B cell (primary cell): ENCODE measurements around the gene ARPIN. TPM values are rescaled to one million over a fixed set of nuclear protein-coding genes. Genes with fewer than 3 reads are reported as not detected.
A peak's percentile ranks its signal among the peaks of the same experiment; 100 is the strongest.

ENCODE experiments used
- ATAC-seq: fragments of 200-7000 bp; cut with Tn5 transposase; one replicate; pipeline ENCODE4 v1.10.0; 2021; ENCODE audit warnings: low read depth, mild to moderate bottlenecking, moderate number of reproducible peaks, moderate library complexity
- CTCF ChIA-PET: fragments of 350-600 bp; sonication (Branson Sonifier 250); formaldehyde crosslinking; loops from one replicate; lab custom pipeline; 2021; ENCODE audit warnings: antibody characterized with exemption, inconsistent platforms; lab: Charles Lee
- POLR2A ChIA-PET: fragments of 350-600 bp; sonication (Branson Sonifier 250); formaldehyde crosslinking; loops from one replicate; lab custom pipeline; 2021; ENCODE audit warnings: antibody characterized with exemption; lab: Charles Lee
- DNase-seq: peaks from one replicate; pipeline ENCODE4 v3.0.0; 2013
- H2AFZ ChIP-seq: 2 replicates; pipeline ENCODE4 v1.6.1; 2012; ENCODE audit warnings: mild to moderate bottlenecking, low read depth, low read length; ENCODE audit not compliant: insufficient read depth, poor library complexity, severe bottlenecking
- H3K27ac ChIP-seq, 2 donors: 1 replicate in 1 of 2; 2 replicates in 1 of 2; pipeline ENCODE4 v1.5.1; 2012 to 2013; ENCODE audit warnings: low read length in 2 of 2, mild to moderate bottlenecking in 2 of 2, moderate library complexity in 1 of 2
- H3K27me3 ChIP-seq, 4 experiments: fragments of 200-600 bp in 1 of 4; sonication (generic) in 1 of 4; replicated peaks in 1 of 4; 1 replicate in 2 of 4; 2 replicates in 2 of 4; pipeline versions ENCODE4 v1.6.1 to v1.7.0; 2013 to 2016; ENCODE audit warnings: low read length in 3 of 4, mild to moderate bottlenecking in 2 of 4, mixed read lengths in 1 of 4, moderate library complexity in 1 of 4; ENCODE audit not compliant: insufficient read depth in 4 of 4, control insufficient read depth in 3 of 4; ENCODE audit errors: control extremely low read depth in 1 of 4
- H3K36me3 ChIP-seq, 2 experiments: replicated peaks in 1 of 2; 1 replicate in 1 of 2; 2 replicates in 1 of 2; pipeline versions ENCODE4 v1.6.1 to v1.7.1; 2013; ENCODE audit warnings: low read length in 1 of 2; ENCODE audit not compliant: insufficient read depth in 2 of 2, control insufficient read depth in 1 of 2; ENCODE audit errors: control extremely low read depth in 1 of 2, extremely low read depth in 1 of 2
- H3K4me1 ChIP-seq, 2 donors: fragments of 200-600 bp in 1 of 2; sonication (generic) in 1 of 2; 1 replicate in 1 of 2; 2 replicates in 1 of 2; pipeline versions ENCODE4 v1.5.1 to v1.6.1; 2013 to 2017; ENCODE audit warnings: low read length in 2 of 2; ENCODE audit not compliant: control insufficient read depth in 2 of 2, insufficient read depth in 2 of 2
- H3K4me2 ChIP-seq: replicated peaks from 2 replicates; pipeline ENCODE3; 2012; ENCODE audit warnings: mild to moderate bottlenecking, low read depth, low read length; ENCODE audit not compliant: poor library complexity, severe bottlenecking
- H3K4me3 ChIP-seq, 5 experiments: fragments of 200-600 bp in 1 of 5; sonication (generic) in 1 of 5; 1 replicate in 3 of 5; 2 replicates in 2 of 5; pipeline versions ENCODE4 v1.5.1 to v1.7.0; 2011 to 2016; ENCODE audit warnings: low read length in 4 of 5, mild to moderate bottlenecking in 4 of 5, low read depth in 2 of 5, control low read depth in 1 of 5, moderate library complexity in 1 of 5; ENCODE audit not compliant: insufficient read depth in 1 of 5; ENCODE audit errors: control extremely low read depth in 1 of 5, extremely low read depth in 1 of 5
- H3K79me2 ChIP-seq: fragments of 200-600 bp; sonication (generic); one replicate; pipeline ENCODE4 v1.6.0; 2016; ENCODE audit warnings: low read length; ENCODE audit not compliant: control insufficient read depth, insufficient read depth
- H3K9ac ChIP-seq: fragments of 200-600 bp; sonication (generic); 2 replicates; pipeline ENCODE4 v1.6.1; 2017; ENCODE audit warnings: mild to moderate bottlenecking, low read length, moderate library complexity
- H3K9me3 ChIP-seq, 3 donors: one replicate each; pipeline versions ENCODE4 v1.6.1 to v1.7.1; 2013; ENCODE audit warnings: low read length in 2 of 3; ENCODE audit not compliant: control insufficient read depth in 2 of 3, insufficient read depth in 1 of 3; ENCODE audit errors: control extremely low read depth in 1 of 3
- H4K20me1 ChIP-seq: 2 replicates; pipeline ENCODE4 v1.6.0; 2012; ENCODE audit warnings: mild to moderate bottlenecking, low read length; ENCODE audit not compliant: insufficient read depth, control insufficient read depth, poor library complexity, severe bottlenecking
- H3K27ac Mint-ChIP-seq: one replicate; pipeline ENCODE4 v1.8.0; 2021; ENCODE audit warnings: mixed read lengths
- H3K27me3 Mint-ChIP-seq: one replicate; pipeline ENCODE4 v1.8.0; 2021; ENCODE audit warnings: mixed read lengths
- H3K4me1 Mint-ChIP-seq: one replicate; pipeline ENCODE4 v1.8.0; 2021; ENCODE audit warnings: mixed read lengths
- H3K4me3 Mint-ChIP-seq: one replicate; pipeline ENCODE4 v1.8.0; 2021; ENCODE audit warnings: mixed read lengths
- H3K9me3 Mint-ChIP-seq: one replicate; pipeline ENCODE4 v1.8.0; 2022; ENCODE audit warnings: mixed read lengths; ENCODE audit not compliant: insufficient read depth
- EZH2 ChIP-seq: IDR thresholded peaks from 2 replicates; pipeline ENCODE4 v1.6.1; 2012; ENCODE audit warnings: borderline replicate concordance, low read depth, mild to moderate bottlenecking, moderate library complexity, low read length; ENCODE audit not compliant: insufficient read depth, poor library complexity, severe bottlenecking
- WGBS: methylation state at CpG from one replicate; pipeline ENCODE4 v1.1.5; 2013; ENCODE audit warnings: missing lambda C conversion rate; ENCODE audit not compliant: insufficient coverage; 5-methylcytosine and 5-hydroxymethylcytosine counted together
- intact Hi-C: fragments of 100-400 bp; cut with micrococcal nuclease; formaldehyde crosslinking; loops from one replicate; pipeline ENCODE4 v1.10.0; 2022
- polyA minus RNA-seq: library from RNA; depleted of rRNA, polyadenylated mRNA; stranded (reverse); fragments of >200 nt; gene quantifications from 2 replicates; pipeline ENCODE4 v1.2.3, GENCODE V29; 2012
- polyA plus RNA-seq: library from polyadenylated mRNA; depleted of rRNA; stranded (reverse); fragments of >200 nt; gene quantifications from 2 replicates; pipeline ENCODE4 v1.2.3, GENCODE V29; 2012
- total RNA-seq, 2 donors: library from RNA; stranded (reverse); fragments of 120-200 nt in 1 of 2; gene quantifications; 1 replicate in 1 of 2; 2 replicates in 1 of 2; pipeline versions ENCODE4 v1.2.3 to v1.2.4, GENCODE V29; 2013 to 2022
- TF ChIP-seq, protein P1 (sequence below): fragments of 200-600 bp; IDR thresholded peaks from one replicate; pipeline ENCODE4 v1.8.0; 2022; ENCODE audit warnings: antibody characterized with exemption, mild to moderate bottlenecking

ARPIN gene
- total RNA-seq (0.10 TPM in 1 of 2 replicates, not detected in the other), polyA plus RNA-seq (0.09 and 0.10 TPM in 2 replicates), polyA minus RNA-seq (0.07 and 0.34 TPM in 2 replicates)
- 0.40 TPM for total RNA-seq (2013)

DNA sequence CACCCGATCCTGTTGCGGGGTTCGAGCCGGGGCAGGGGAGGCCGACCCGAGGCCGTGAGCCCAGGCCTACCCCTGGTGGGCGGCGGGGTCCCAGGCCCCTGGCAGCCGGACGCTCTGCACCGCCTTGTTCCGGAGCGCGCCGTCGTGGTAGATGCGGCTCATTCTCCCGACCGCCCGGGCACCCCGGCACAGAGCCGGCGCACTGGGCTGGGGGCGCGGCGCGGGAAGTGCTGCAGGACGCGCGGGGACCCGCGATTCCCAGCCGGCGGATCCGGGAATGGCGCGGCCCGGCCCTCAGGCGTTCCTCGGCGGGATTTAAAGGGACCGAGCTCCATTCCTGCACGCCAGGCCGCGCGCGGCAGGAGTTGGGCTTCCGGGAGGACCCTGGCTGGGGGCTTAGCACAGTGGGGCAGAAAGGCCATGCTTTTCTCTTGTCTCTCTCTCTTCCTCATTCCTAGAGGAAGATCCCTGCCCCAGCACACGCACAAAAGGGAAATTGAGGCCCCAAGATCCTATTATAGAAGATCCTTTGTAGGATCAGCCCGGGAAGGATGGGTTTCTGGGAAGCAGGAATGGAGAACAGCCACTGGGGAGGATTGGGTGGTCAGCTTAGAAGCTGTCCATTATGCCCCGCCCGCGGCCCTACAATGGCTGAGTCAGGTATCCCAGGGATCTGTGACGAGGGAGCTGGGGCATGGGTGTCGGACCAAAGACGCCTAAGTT is at the start of gene ARPIN:
ARPIN (minus strand) TSS at position 279 of the 723 bp plus-strand sequence; CDS start at position 162, 117 bp downstream.
- Histone ChIP-seq H3K79me2 (no peaks in the 10 kb centered on the region), H3K4me2 (peak within 1 kb of the TSS; percentile 87), H2AFZ (peak within 1 kb of the TSS; percentile 75), H3K4me1 (peaks cover 12 to 13% of the 10 kb centered on the region in 2 donors), H3K9ac (peak within 1 kb of the TSS; percentile 61), H3K27ac (no peak within 1 kb of the TSS), H3K9me3 (peaks cover 0 to 5% (median 0%) of the 10 kb centered on the region in 3 donors), H3K36me3 (no peaks in the 10 kb centered on the region), H3K4me3 (peak within 1 kb of the TSS in 4 of 5 experiments; percentile 13 to 63 (median 49)), H3K27me3 (peaks cover 0 to 19% (median 17%) of the 10 kb centered on the region in 4 experiments), H4K20me1 (no peaks in the 10 kb centered on the region)
- ATAC-seq (no peak), DNase-seq (peak; percentile 32)
- WGBS: 13% methylated on average over 55 of the region's 57 CpGs
- H3K27me3 Mint-ChIP-seq: peaks cover 46% of the 10 kb centered on the region
- H3K27ac Mint-ChIP-seq: no peak within 1 kb of the TSS
- intact Hi-C loops: loop anchor here (2.0 kb wide), 1 partner anchor 20 kb away; the partner anchor contains the start of gene AP3S2
- H3K9me3 Mint-ChIP-seq: no peaks in the 10 kb centered on the region
- CTCF ChIA-PET: interaction anchor here (0.7 to 1.4 kb wide), 4 partner anchors 15 to 173 kb away, joined by 3 to 5 read pairs (median 4); partner anchors contain the start of gene AP3S2
- POLR2A ChIA-PET: interaction anchor here (0.6 kb wide), 1 partner anchor 158 kb away, joined by 3 read pairs; no protein-coding TSS in a partner anchor
- TF ChIP-seq EZH2: no peak
- TF ChIP-seq, protein P1, sequence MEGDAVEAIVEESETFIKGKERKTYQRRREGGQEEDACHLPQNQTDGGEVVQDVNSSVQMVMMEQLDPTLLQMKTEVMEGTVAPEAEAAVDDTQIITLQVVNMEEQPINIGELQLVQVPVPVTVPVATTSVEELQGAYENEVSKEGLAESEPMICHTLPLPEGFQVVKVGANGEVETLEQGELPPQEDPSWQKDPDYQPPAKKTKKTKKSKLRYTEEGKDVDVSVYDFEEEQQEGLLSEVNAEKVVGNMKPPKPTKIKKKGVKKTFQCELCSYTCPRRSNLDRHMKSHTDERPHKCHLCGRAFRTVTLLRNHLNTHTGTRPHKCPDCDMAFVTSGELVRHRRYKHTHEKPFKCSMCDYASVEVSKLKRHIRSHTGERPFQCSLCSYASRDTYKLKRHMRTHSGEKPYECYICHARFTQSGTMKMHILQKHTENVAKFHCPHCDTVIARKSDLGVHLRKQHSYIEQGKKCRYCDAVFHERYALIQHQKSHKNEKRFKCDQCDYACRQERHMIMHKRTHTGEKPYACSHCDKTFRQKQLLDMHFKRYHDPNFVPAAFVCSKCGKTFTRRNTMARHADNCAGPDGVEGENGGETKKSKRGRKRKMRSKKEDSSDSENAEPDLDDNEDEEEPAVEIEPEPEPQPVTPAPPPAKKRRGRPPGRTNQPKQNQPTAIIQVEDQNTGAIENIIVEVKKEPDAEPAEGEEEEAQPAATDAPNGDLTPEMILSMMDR: no peak
- peaks cover 16% of the 10 kb centered on the region for H3K4me1 Mint-ChIP-seq
- H3K4me3 Mint-ChIP-seq: peak within 1 kb of the TSS; percentile 71
